H1 (cell line): ENCODE measurements around the gene DENND4B. TPM values are rescaled to one million over a fixed set of nuclear protein-coding genes. Genes with fewer than 3 reads are reported as not detected.

ENCODE experiments used
- CTCF ChIA-PET: fragments of 300-600 bp; sonication (Branson Sonifier 250); formaldehyde crosslinking; loops from one replicate; lab custom pipeline; 2021; ENCODE audit not compliant: partially characterized antibody; lab: Charles Lee
- POLR2A ChIA-PET: fragments of 300-600 bp; sonication (Branson Sonifier 250); formaldehyde crosslinking; loops from one replicate; lab custom pipeline; 2021; ENCODE audit warnings: inconsistent platforms; ENCODE audit not compliant: partially characterized antibody; lab: Charles Lee
- DNase-seq, 2 experiments: peaks; one replicate each; pipeline versions ENCODE4 v3.0.0 to v3.0.0-alpha.2; 2010 to 2022; ENCODE audit warnings: low spot score in 2 of 2, low read depth in 1 of 2, mixed read lengths in 1 of 2
- FAIRE-seq: peaks from 2 replicates; lab custom pipeline; 2011; peaks lifted over from hg19 to GRCh38; lab: Jason Lieb, UNC
- H2AFZ ChIP-seq: 2 replicates; pipeline ENCODE4 v1.8.1; 2012; ENCODE audit warnings: low read length, inconsistent platforms
- H2AK5ac ChIP-seq: 2 replicates; pipeline ENCODE4 v1.6.1; 2013; ENCODE audit warnings: low read depth, low read length
- H2BK120ac ChIP-seq: replicated peaks from 2 replicates; pipeline ENCODE3; 2013; ENCODE audit warnings: low read depth, low read length, inconsistent platforms
- H2BK12ac ChIP-seq: 2 replicates; pipeline ENCODE4 v1.6.1; 2013; ENCODE audit warnings: low read depth, low read length
- H2BK15ac ChIP-seq: 2 replicates; pipeline ENCODE4 v1.6.1; 2013; ENCODE audit warnings: low read length
- H2BK20ac ChIP-seq: 2 replicates; pipeline ENCODE4 v1.6.1; 2013; ENCODE audit warnings: low read length
- H2BK5ac ChIP-seq: 2 replicates; pipeline ENCODE4 v1.6.1; 2013; ENCODE audit warnings: low read depth, low read length
- H3K14ac ChIP-seq: 2 replicates; pipeline ENCODE4 v1.6.1; 2013; ENCODE audit warnings: inconsistent platforms; ENCODE audit not compliant: insufficient read length
- H3K18ac ChIP-seq: 2 replicates; pipeline ENCODE4 v1.6.1; 2013; ENCODE audit warnings: low read length; ENCODE audit errors: extremely low read depth
- H3K23ac ChIP-seq: 2 replicates; pipeline ENCODE4 v1.6.1; 2013; ENCODE audit warnings: inconsistent platforms; ENCODE audit not compliant: insufficient read length
- H3K23me2 ChIP-seq: 2 replicates; pipeline ENCODE4 v1.6.1; 2013; ENCODE audit warnings: low read depth, low read length
- H3K27ac ChIP-seq: 2 replicates; pipeline ENCODE4 v1.6.1; 2011; ENCODE audit warnings: low read depth, low read length, inconsistent platforms
- H3K27me3 ChIP-seq, 4 experiments: replicated peaks in 1 of 4; 1 replicate in 1 of 4; 2 replicates in 3 of 4; pipeline versions ENCODE4 v1.6.1 to v1.8.1; 2011 to 2013; ENCODE audit warnings: low read length in 3 of 4, mild to moderate bottlenecking in 3 of 4, inconsistent platforms in 2 of 4, mixed read lengths in 2 of 4, moderate library complexity in 1 of 4; ENCODE audit not compliant: control insufficient read depth in 3 of 4, insufficient read depth in 3 of 4; ENCODE audit errors: extremely low read depth in 1 of 4
- H3K36me3 ChIP-seq, 4 experiments: 2 replicates each; pipeline versions ENCODE4 v1.6.1 to v1.8.1; 2011 to 2013; ENCODE audit warnings: mild to moderate bottlenecking in 4 of 4, low read length in 3 of 4, moderate library complexity in 2 of 4, control low read depth in 1 of 4, inconsistent platforms in 1 of 4; ENCODE audit not compliant: insufficient read depth in 4 of 4, control insufficient read depth in 2 of 4
- H3K4ac ChIP-seq: replicated peaks from 2 replicates; pipeline ENCODE3; 2013; ENCODE audit warnings: low read length, low read depth, mixed read lengths, inconsistent platforms; ENCODE audit not compliant: insufficient read length
- H3K4me1 ChIP-seq, 4 experiments: replicated peaks in 1 of 4; 1 replicate in 1 of 4; 2 replicates in 3 of 4; pipeline versions ENCODE4 v1.6.1 to v1.8.1; 2011 to 2013; ENCODE audit warnings: low read length in 3 of 4, inconsistent platforms in 2 of 4, mixed read lengths in 1 of 4; ENCODE audit not compliant: insufficient read depth in 4 of 4, control insufficient read depth in 3 of 4
- H3K4me2 ChIP-seq, 2 experiments: 2 replicates each; pipeline versions ENCODE4 v1.6.1 to v1.8.1; 2011 to 2013; ENCODE audit warnings: low read depth in 2 of 2, low read length in 2 of 2, control low read depth in 1 of 2, inconsistent platforms in 1 of 2, mild to moderate bottlenecking in 1 of 2; ENCODE audit not compliant: insufficient read depth in 1 of 2
- H3K4me3 ChIP-seq, 4 experiments: fragments of 200-600, 300-600 bp in 1 of 4; sonication (generic), shearing (Covaris generic), sonication (Bioruptor Twin) in 1 of 4; 2 replicates each; pipeline versions ENCODE4 v1.5.1 to v1.8.1; 2011 to 2016; ENCODE audit warnings: low read length in 4 of 4, low read depth in 3 of 4, control low read depth in 2 of 4, inconsistent platforms in 2 of 4, mild to moderate bottlenecking in 2 of 4, mixed read lengths in 1 of 4, moderate library complexity in 1 of 4; ENCODE audit not compliant: insufficient read depth in 2 of 4; ENCODE audit errors: extremely low read depth in 1 of 4
- H3K56ac ChIP-seq: replicated peaks from 2 replicates; pipeline ENCODE3; 2013; ENCODE audit warnings: low read depth, mild to moderate bottlenecking, mixed read lengths, low read length, inconsistent platforms; ENCODE audit not compliant: insufficient read length
- H3K79me1 ChIP-seq: 2 replicates; pipeline ENCODE4 v1.6.1; 2013; ENCODE audit warnings: low read depth, low read length, control low read depth
- H3K79me2 ChIP-seq, 2 experiments: 2 replicates each; pipeline versions ENCODE4 v1.6.1 to v1.8.1; 2012 to 2013; ENCODE audit warnings: low read length in 2 of 2, mild to moderate bottlenecking in 2 of 2, inconsistent platforms in 1 of 2; ENCODE audit not compliant: insufficient read depth in 2 of 2, control insufficient read depth in 1 of 2
- H3K9ac ChIP-seq, 4 experiments: replicated peaks in 1 of 4; 1 replicate in 1 of 4; 2 replicates in 3 of 4; pipeline versions ENCODE4 v1.6.1 to v1.8.1; 2011 to 2013; ENCODE audit warnings: low read depth in 3 of 4, low read length in 3 of 4, control low read depth in 2 of 4, mild to moderate bottlenecking in 2 of 4, moderate library complexity in 2 of 4, inconsistent platforms in 1 of 4; ENCODE audit errors: extremely low read depth in 1 of 4
- H3K9me3 ChIP-seq, 2 experiments: 2 replicates each; pipeline versions ENCODE4 v1.6.1 to v1.8.1; 2012 to 2013; ENCODE audit warnings: mild to moderate bottlenecking in 2 of 2, moderate library complexity in 2 of 2, control low read depth in 1 of 2, inconsistent platforms in 1 of 2, low read depth in 1 of 2, low read length in 1 of 2, mixed read lengths in 1 of 2; ENCODE audit not compliant: insufficient read depth in 2 of 2
- H4K20me1 ChIP-seq, 2 experiments: replicated peaks in 1 of 2; 2 replicates each; pipeline versions ENCODE3 to v1.8.1; 2011 to 2013; ENCODE audit warnings: inconsistent platforms in 2 of 2, low read length in 2 of 2, mild to moderate bottlenecking in 1 of 2; ENCODE audit not compliant: insufficient read depth in 2 of 2, control insufficient read depth in 1 of 2
- H4K5ac ChIP-seq: 2 replicates; pipeline ENCODE4 v1.6.1; 2013; ENCODE audit warnings: low read length, low read depth, mixed read lengths, inconsistent platforms; ENCODE audit not compliant: insufficient read length
- H4K8ac ChIP-seq: 2 replicates; pipeline ENCODE4 v1.8.0; 2013; ENCODE audit warnings: mild to moderate bottlenecking, moderate library complexity, low read length, inconsistent platforms; ENCODE audit not compliant: insufficient read depth; ENCODE audit errors: extremely low read depth
- H4K91ac ChIP-seq: replicated peaks from 2 replicates; pipeline ENCODE3; 2013; ENCODE audit warnings: low read length, mixed read lengths, inconsistent platforms; ENCODE audit not compliant: insufficient read length
- E2F6 ChIP-seq: IDR thresholded peaks from 2 replicates; pipeline ENCODE4 v1.6.1; 2012; ENCODE audit warnings: inconsistent platforms
- POU5F1 ChIP-seq: IDR thresholded peaks from 2 replicates; pipeline ENCODE4 v1.6.1; 2011; ENCODE audit warnings: low read depth, mild to moderate bottlenecking, low read length, moderate library complexity
- WGBS, 2 experiments: shearing (Covaris generic) in 1 of 2; methylation state at CpG; one replicate each; pipeline versions ENCODE4 v1.1.6 to v1.1.7; 2013 to 2015; ENCODE audit warnings: low lambda C conversion rate in 2 of 2, mixed read lengths in 2 of 2, inconsistent platforms in 1 of 2, low coverage in 1 of 2, missing lambda C conversion rate in 1 of 2; ENCODE audit not compliant: insufficient replicate concordance in 2 of 2, insufficient coverage in 1 of 2, insufficient read length in 1 of 2; ENCODE audit errors: extremely low coverage in 1 of 2, missing lambda C conversion rate in 1 of 2; 5-methylcytosine and 5-hydroxymethylcytosine counted together
- polyA plus RNA-seq, 7 experiments: library from polyadenylated mRNA; depleted of rRNA in 3 of 7; stranded (reverse) in 5 of 7; unstranded in 2 of 7; fragments of >200 nt in 5 of 7; fragments of 200-250 nt in 2 of 7; gene quantifications; 1 replicate in 5 of 7; 2 replicates in 1 of 7; 4 replicates in 1 of 7; pipeline versions ENCODE4 v1.2.1 to v1.2.3, GENCODE V29; 2011 to 2013; ENCODE audit warnings: missing spikeins in 2 of 7, mixed read lengths in 2 of 7
- total RNA-seq: library from RNA; stranded (reverse); fragmentation: NEBNext Ultra II Directional; extraction: Animal tissue kit (Norgen Biotek cat#: 25700); gene quantifications from 2 replicates; pipeline ENCODE4 v1.2.1, GENCODE V29; 2021

Gene DENND4B
- total and polyA plus RNA-seq, 2 of the 8 experiments (the other 6 are each of a cell fraction or from before 2014, with no cell fraction given) = 45.6 to 61.1 TPM

DNA sequence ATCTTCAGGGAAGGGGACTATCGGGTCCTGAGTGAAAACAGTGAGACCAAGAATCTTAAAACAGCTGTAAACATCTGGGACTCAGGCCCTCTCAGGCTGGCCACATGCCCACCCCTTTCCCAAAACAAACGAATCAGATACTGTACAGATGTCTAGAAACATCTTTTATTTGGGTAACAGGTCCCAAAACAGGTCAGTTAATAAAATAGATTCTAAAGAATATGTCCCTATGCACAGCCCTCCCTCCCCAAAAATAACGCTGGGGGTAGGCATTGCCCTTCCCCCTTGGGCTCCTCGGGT lies 12.4 kb upstream of the DENND4B start:
- POLR2A ChIA-PET = interaction anchor here (0.6 to 15.7 kb wide), 13 partner anchors 12 to 324 kb away, joined by 3 to 454 read pairs (median 6); partner anchors contain the start of genes CHTOP, CREB3L4, DENND4B and GATAD2B
- no peaks in the 10 kb centered on the region for H3K9me3 ChIP-seq
- H3K27me3 ChIP-seq = no peaks in the 10 kb centered on the region
- peaks cover 6 to 20% (median 12%) of the 10 kb centered on the region in 4 experiments for H3K4me1 ChIP-seq
- H3K4me3 ChIP-seq = peak overlapping the region in 1 of 4 experiments; percentile 85; a peak in 2 of 8 replicates
- DNase-seq (no peak), FAIRE-seq (no peak)
- no peak overlapping the region for H2AFZ ChIP-seq
- no peak overlapping the region for H3K27ac ChIP-seq
- WGBS, 2 experiments = 59% methylated on average over 4 of the region's 4 CpGs; no CpG with 5 or more reads in 1 of the 2 experiments
- no peak overlapping the region for H3K23ac ChIP-seq
- H4K91ac ChIP-seq = no peak overlapping the region
- no peak overlapping the region for H3K14ac ChIP-seq
- no peak overlapping the region for H3K18ac ChIP-seq
- H3K36me3 ChIP-seq = peaks cover 11 to 26% (median 19%) of the 10 kb centered on the region in 4 experiments
- no peak overlapping the region for H2BK120ac ChIP-seq
- H3K23me2 ChIP-seq = peaks cover 25% of the 10 kb centered on the region
- no peak overlapping the region for H4K5ac ChIP-seq
- no peak overlapping the region for H2AK5ac ChIP-seq
- H3K9ac ChIP-seq = no peak overlapping the region
- no peak overlapping the region for H2BK5ac ChIP-seq
- CTCF ChIA-PET = interaction anchor here (0.5 to 6.4 kb wide), 3 partner anchors 14 to 185 kb away, joined by 3 to 31 read pairs (median 3); partner anchors contain the start of gene DENND4B
- H2BK20ac ChIP-seq = no peak overlapping the region
- H4K8ac ChIP-seq = no peak overlapping the region
- H4K20me1 ChIP-seq = peaks cover 9 to 12% of the 10 kb centered on the region in 2 experiments
- peaks cover 27% of the 10 kb centered on the region for H3K79me1 ChIP-seq
- H2BK12ac ChIP-seq = no peak overlapping the region
- H3K56ac ChIP-seq = no peak overlapping the region
- H3K79me2 ChIP-seq = peaks cover 36 to 67% of the 10 kb centered on the region in 2 experiments
- no peak overlapping the region for H3K4ac ChIP-seq
- peak overlapping the region; percentile 52 to 89 for H3K4me2 ChIP-seq
- no peak overlapping the region for H2BK15ac ChIP-seq
- TF ChIP-seq POU5F1 (no peak), E2F6 (no peak)
